HG03039 (cell line): ENCODE results near the gene KCTD21.

ENCODE experiments used
- ATAC-seq: cut with Tn5 transposase; IDR thresholded peaks from one replicate; pipeline ENCODE4 v1.9.1; 2021; ENCODE audit warnings: mild to moderate bottlenecking, moderate library complexity; ENCODE audit not compliant: unreplicated experiment

Gene KCTD21

GRCh38 chr11:78202733-78203167, 14.3 kb upstream of the KCTD21 start:
- ATAC-seq: no peak

GRCh38 chr11:78201096-78201818, 12.8 kb upstream of the KCTD21 start:
- no peak for ATAC-seq

- ATAC-seq: no peak
Observed at GRCh38 chr11:78200553-78200952, 12.1 kb upstream of the KCTD21 start.

DNA sequence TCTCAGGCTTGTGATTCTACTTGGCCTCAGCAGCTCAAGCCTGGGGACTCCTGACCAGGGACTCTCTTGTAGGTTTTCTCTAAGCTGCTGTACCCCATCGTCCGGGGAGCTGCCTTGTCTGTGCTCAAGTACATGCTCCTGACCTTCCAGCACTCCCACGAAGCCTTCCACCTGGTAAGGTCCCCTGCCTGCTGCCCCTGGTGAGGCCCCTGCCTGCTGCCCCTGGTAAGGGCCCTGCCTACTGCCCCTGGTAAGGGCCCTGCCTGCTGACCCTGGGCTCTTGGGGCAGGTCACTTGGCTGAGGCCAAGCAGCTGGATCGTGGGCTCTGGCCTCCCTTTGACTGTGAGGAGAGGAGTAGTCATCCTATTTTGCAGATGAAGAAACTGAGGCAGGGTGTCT, 11.6 kb upstream of the KCTD21 start:
- no peak for ATAC-seq

DNA sequence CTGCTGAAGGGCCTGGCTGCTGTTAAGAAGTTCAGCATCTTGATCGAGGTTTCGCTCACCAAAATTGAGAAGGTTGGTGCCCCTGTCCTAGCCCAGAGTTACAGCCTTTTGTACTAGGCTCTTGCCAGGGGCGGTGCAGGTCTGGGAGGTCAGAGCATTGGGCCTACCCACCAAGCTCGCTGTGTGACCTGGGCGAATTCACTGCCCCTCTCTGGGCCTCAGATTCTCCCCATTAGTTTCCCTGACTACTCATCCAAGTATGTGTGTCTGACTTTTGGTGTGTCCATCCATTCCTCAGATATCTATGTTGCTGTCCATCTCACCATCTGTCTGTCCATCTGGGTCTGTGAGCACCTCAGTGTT, 11.2 kb upstream of the KCTD21 start:
- ATAC-seq: no peak

DNA sequence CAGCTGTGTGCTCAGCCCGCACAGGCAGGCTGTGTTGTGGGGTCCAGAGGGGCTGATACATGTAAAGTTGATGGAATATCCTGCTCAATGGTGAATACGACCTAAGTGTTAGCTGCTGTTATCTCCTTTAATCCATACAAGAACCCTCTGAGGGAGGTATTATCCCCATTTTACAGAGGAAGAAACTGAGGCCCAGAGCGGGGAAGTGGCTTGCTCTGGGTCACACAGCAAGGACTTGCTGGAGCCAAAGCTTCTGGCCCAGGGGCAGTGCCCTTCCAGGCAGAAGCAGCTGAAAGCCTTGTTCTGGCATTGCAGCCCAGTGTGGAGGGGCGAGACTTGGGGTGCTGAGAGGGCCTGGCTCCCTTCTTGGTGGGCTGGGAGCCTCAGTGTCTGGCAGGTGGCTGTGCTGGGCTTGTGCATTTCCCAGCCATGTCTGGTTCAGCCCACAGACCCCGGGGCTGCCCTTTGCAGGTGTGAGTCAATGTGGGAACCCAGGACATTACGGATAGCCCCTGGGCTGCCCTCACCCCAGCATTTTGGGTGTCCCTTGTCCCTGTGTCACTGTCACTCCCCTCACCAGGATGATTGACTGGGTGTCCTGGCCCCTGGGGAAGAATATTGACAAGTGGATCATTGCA, 10.7 kb upstream of the KCTD21 start:
- ATAC-seq: no peak

DNA sequence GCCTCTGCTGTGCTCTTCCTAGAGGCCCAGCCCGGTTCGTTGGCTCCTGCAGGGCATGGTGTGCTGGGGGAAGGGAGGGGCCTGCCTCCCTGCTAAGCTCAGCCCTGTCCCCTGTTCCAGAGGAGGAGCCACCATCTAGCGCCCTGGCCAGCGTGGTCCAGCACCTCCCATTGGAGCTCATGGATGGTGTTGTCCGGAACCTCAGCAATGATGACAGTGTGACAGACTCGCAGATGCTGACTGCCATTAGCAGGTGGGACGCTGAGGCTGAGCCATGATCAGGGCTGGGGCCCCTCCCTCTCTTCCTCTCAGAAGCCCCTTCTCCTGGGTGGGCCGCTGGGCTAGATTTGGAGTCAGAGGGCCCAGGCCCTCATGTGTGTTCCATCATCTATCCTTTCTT, 9.4 kb upstream of the KCTD21 start:
- no peak for ATAC-seq

DNA sequence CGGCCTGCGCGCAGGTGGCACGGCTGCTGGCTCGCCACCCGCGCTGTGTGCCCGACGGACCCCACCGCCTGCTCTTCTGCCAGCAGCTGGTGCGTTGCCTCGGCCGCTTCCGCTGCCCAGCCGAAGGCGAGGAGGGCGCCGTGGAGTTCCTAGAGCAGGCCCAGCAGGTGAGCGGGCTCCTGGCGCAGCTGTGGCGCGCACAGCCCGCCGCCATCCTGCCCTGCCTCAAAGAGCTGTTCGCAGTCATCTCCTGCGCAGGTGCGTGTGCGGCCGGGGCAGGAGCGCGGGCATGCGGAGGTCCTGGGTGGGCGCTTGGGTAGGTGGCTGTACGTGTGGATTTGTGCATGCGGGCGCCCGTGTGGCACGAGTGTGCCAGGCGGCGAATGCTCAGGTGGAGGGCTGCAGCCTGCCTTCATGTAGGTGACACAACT, 8.2 kb upstream of the KCTD21 start:
- ATAC-seq: no peak

GRCh38 chr11:78195917-78196560, 7.6 kb upstream of the KCTD21 start:
- ATAC-seq: no peak

GRCh38 chr11:78194490-78194889, 6.1 kb upstream of the KCTD21 start:
- no peak for ATAC-seq

DNA sequence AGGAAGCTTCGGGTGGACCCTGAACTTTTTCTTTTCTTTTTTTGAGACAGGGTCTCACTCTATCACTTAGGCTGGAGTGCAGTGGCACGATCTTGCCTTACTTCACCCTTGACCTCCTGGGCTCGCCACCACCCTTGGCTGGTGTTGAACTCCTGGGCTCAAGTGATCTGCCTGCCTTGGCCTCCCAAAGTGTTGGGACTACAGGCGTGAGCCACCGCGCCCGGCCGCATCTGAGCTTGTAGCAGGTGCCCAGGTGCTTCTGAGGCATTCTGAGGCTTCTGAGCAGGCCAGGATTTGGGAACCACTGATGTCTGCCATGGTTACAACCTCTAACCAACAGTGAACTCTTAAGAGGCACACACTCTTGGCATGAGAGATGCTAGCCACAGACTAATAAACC, 5.4 kb upstream of the KCTD21 start:
- no peak for ATAC-seq

GRCh38 chr11:78192911-78193351, 4.5 kb upstream of the KCTD21 start:
- no peak for ATAC-seq

DNA sequence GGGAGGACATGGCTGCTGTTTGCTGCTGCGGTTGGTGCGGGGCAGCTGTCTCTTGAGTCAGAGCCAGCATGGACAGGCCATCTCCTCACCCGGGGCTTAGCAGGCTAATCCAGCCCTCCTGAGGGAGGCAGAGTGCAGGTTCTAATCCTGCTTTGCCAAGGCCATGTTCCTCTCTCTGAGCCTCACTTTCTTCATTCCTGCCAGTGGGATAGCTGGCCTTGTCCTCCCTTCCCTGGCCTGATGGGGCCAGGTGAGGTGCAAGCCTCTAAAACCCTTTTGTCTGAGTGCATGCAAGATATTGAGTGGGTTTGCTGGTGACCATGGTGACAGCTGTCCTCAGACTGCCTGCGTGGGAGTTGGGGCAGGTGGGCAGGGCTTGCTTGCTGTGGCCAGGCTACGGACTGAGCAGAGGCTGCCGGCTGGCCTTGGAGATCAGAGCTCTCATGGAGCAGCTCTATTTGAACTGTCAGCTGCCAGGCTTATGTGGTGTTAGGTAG, 3.8 kb upstream of the KCTD21 start:
- ATAC-seq: no peak

DNA sequence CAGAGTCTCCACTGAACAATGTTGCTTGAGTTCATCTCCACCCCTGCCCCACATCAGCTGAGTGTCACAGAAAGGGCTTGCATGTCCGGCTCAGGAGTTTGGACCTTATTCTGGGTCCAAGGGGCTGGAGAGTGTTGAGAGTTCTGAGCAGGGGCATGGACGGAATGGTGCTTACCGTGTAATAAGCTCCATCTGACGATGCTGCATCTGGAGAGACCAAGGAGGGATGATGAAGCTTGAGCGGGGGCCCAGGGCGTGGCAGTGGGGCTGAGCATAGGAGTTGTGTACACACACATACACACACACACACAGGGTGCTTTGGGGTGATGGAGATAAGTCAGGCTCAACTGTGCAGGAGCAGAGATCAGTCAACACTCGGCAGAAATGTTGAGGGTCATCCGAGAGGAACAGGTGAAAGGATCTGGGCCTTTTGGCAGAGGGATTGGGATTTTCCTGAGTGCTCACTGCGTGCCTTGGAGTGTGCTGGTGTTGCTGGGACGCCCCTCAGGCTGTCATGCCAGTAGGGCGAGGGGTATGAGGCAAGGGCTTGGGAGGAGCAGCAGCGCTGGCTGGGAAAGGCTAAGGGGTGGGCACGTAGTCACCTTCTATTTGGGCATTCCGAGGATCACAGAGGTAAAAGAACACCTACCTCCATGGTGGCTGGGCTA, 2.6 kb upstream of the KCTD21 start:
- ATAC-seq: no peak

DNA sequence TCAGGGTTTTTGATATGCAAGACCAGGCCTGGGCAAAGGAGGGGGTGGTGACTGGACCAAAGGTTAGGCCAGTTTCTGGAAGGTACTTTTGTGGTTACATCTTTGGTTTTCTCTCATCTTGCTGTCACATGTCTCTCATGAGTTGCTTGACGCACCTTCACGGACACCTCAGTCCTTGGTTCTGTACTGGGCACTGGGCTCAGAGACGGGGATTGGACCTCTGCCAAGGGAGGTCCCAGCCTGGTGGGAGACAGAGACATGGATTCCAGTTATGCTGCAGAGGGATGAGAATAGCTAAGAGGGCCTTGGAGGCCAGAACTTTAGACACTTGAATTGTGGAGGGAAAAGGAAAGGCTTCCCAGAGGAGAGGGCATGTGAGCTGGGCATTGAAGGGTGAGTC, 1.9 kb upstream of the KCTD21 start:
- no peak for ATAC-seq

GRCh38 chr11:78189851-78190250, 1.4 kb upstream of the KCTD21 start:
- no peak for ATAC-seq

GRCh38 chr11:78189174-78189724, 823 bp upstream of the KCTD21 start:
- no peak for ATAC-seq

DNA sequence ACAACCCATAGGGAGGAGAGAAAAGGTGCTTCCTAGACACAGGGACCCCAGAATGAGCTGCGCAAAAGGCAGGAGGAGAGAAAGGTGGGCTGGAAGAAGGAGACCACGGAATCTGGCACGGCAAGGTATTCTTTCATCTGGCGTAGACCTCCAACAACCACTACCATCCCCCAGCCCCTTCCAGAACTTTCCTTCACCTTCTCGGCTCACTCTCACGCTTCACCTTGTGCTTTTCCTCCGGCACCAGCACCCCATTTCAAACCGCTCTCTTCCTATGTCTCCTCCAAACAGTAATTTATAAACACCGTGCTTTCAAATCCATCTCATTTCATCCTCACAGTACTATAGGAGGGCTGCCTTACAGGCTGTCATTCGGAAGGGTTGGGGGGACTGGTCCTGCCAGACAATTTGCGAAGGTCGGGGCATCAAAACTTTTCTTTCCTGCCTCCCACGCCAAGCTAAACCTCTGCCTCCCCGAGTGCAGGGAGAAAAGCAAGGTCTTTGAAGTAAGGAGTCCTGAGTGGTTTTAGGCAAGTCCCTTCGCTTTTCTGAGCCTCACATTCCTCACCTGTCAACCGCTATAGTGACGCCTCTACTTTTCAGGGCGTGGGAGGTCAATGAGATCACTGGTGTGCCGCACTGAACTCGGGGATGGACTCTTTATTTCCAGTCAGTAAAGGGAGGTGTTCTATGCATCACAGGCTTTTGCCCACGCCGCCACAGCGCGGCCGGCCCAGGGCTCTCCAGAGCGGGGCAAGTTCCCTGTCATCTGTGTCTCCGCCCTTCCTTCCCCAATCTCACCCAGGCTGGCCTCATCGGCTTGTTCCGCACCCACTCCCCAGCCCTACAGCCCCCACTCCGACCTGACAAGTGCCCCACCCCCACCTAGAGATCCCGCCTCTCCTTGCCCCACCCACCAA, 800 bp downstream of the KCTD21 start:
- ATAC-seq: peak; percentile 19

DNA sequence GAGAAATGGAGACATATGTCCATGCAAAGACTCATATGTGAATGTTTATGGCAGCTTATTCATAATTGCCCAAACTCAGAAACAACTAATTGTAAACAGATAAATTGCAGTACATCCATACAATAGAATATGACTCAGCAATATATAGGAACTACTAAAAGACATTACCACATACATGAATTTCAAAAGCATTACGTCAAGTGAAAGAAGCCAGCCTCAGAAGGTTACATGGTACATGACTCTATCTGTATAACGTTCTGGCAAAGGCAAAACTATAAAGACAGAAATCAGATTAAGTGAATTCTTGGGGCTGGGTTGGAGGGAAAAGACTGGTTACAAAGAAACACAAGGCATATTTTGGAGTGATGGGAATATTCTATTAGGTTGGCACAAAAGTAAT, 7.2 kb downstream of the KCTD21 start:
- no peak for ATAC-seq

- no peak for ATAC-seq
Observed at GRCh38 chr11:78180751-78181150, 7.7 kb downstream of the KCTD21 start.
